ENCODE data around the gene GPC1. TPM values are rescaled to one million over a fixed set of nuclear protein-coding genes. Genes with fewer than 3 reads are reported as not detected.

Gene GPC1
- total RNA-seq, 1 donor = 1.9 TPM

GRCh38 chr2:240454106-240454901 lies 18.8 kb downstream of the GPC1 start:
- no peak for DNase-seq (ENCODE audit: low read depth in 2 of 3, low spot score in 2 of 3)

- DNase-seq (ENCODE audit: low read depth in 2 of 3, low spot score in 2 of 3) = no peak
These were observed 19.8 kb downstream of the GPC1 start for GRCh38 chr2:240455272-240455646.

- no peak for DNase-seq (ENCODE audit: low read depth in 2 of 3, low spot score in 2 of 3)
These were observed 20.4 kb downstream of the GPC1 start for GRCh38 chr2:240455647-240456446.

GRCh38 chr2:240456447-240457222 lies 21.2 kb downstream of the GPC1 start:
- DNase-seq (ENCODE audit: low read depth in 2 of 3, low spot score in 2 of 3) = no peak

- no peak for DNase-seq (ENCODE audit: low read depth in 2 of 3, low spot score in 2 of 3)
These were observed 22.0 kb downstream of the GPC1 start for GRCh38 chr2:240457223-240458043.

- no peak for DNase-seq (ENCODE audit: low read depth in 2 of 3, low spot score in 2 of 3)
These were observed 22.8 kb downstream of the GPC1 start for GRCh38 chr2:240458044-240458899.

- DNase-seq (ENCODE audit: low read depth in 2 of 3, low spot score in 2 of 3) = no peak
These were observed 23.5 kb downstream of the GPC1 start for GRCh38 chr2:240458900-240459391.

GRCh38 chr2:240459401-240460252 lies 24.2 kb downstream of the GPC1 start:
- no peak for DNase-seq (ENCODE audit: low read depth in 2 of 3, low spot score in 2 of 3)

- DNase-seq (ENCODE audit: low read depth in 2 of 3, low spot score in 2 of 3) = no peak
These were observed 24.8 kb downstream of the GPC1 start for GRCh38 chr2:240460253-240460711.

GRCh38 chr2:240460781-240461431 lies 25.4 kb downstream of the GPC1 start:
- no peak for DNase-seq (ENCODE audit: low read depth in 2 of 3, low spot score in 2 of 3)

GRCh38 chr2:240461471-240462072 lies 26.1 kb downstream of the GPC1 start:
- no peak for DNase-seq (ENCODE audit: low read depth in 2 of 3, low spot score in 2 of 3)

GRCh38 chr2:240462073-240462706 lies 26.7 kb downstream of the GPC1 start:
- no peak for DNase-seq (ENCODE audit: low read depth in 2 of 3, low spot score in 2 of 3)

GRCh38 chr2:240462707-240463273 lies 27.3 kb downstream of the GPC1 start:
- no peak for DNase-seq (ENCODE audit: low read depth in 2 of 3, low spot score in 2 of 3)

- DNase-seq (ENCODE audit: low read depth in 2 of 3, low spot score in 2 of 3) = no peak
These were observed 27.9 kb downstream of the GPC1 start for GRCh38 chr2:240463274-240463865.

GRCh38 chr2:240463866-240464481 lies 28.5 kb downstream of the GPC1 start:
- no peak for DNase-seq (ENCODE audit: low read depth in 2 of 3, low spot score in 2 of 3)

Data from hematopoietic multipotent progenitor cell (in vitro differentiated cells).